WTC11 (cell line): ENCODE measurements around the gene ABHD16B. TPM values are rescaled to one million over a fixed set of nuclear protein-coding genes. Genes with fewer than 3 reads are reported as not detected.
A peak's percentile ranks its signal among the peaks of the same experiment; 100 is the strongest.

Experiments used
- ATF6 ChIP-seq: sonication (generic); formaldehyde crosslinking; IDR thresholded peaks from 2 replicates; pipeline ENCODE4 v1.8.1; 2023; ENCODE audit warnings: mild to moderate bottlenecking, missing genetic modification reagents
- EMX1 ChIP-seq: fragments of 250-450 bp; sonication (Bioruptor Pico); IDR thresholded peaks from 2 replicates; pipeline ENCODE4 v1.8.0; 2021; ENCODE audit warnings: mild to moderate bottlenecking
- ESRRA ChIP-seq: sonication (generic); formaldehyde crosslinking; IDR thresholded peaks from 2 replicates; pipeline ENCODE4 v1.8.1; 2022; ENCODE audit warnings: mild to moderate bottlenecking, missing genetic modification reagents, borderline replicate concordance
- GRHL2 ChIP-seq: fragments of 250-450 bp; sonication (Bioruptor Pico); IDR thresholded peaks from 2 replicates; pipeline ENCODE4 v1.8.0; 2022; ENCODE audit warnings: mild to moderate bottlenecking, moderate library complexity; ENCODE audit not compliant: insufficient replicate concordance, severe bottlenecking
- IRF1 ChIP-seq: sonication (generic); formaldehyde crosslinking; IDR thresholded peaks from 2 replicates; pipeline ENCODE4 v1.8.0; 2023; ENCODE audit warnings: missing genetic modification reagents
- JUN ChIP-seq: sonication (generic); formaldehyde crosslinking; IDR thresholded peaks from 2 replicates; pipeline ENCODE4 v1.8.0; 2023; ENCODE audit warnings: mild to moderate bottlenecking, missing genetic modification reagents
- MLX ChIP-seq: sonication (generic); formaldehyde crosslinking; IDR thresholded peaks from 2 replicates; pipeline ENCODE4 v1.8.1; 2023; ENCODE audit warnings: mild to moderate bottlenecking, missing genetic modification reagents, moderate library complexity
- NFYB ChIP-seq: sonication (generic); formaldehyde crosslinking; conservative IDR thresholded peaks from 2 replicates; pipeline ENCODE4 v1.8.0; 2022; ENCODE audit warnings: low read depth, missing genetic modification reagents
- NR3C1 ChIP-seq: sonication (generic); formaldehyde crosslinking; conservative IDR thresholded peaks from 2 replicates; pipeline ENCODE4 v1.8.1; 2023; ENCODE audit warnings: low read depth, mild to moderate bottlenecking, missing genetic modification reagents
- OVOL2 ChIP-seq: fragments of 250-450 bp; sonication (Bioruptor Pico); IDR thresholded peaks from 2 replicates; pipeline ENCODE4 v1.9.0; 2021; ENCODE audit warnings: mild to moderate bottlenecking, borderline replicate concordance
- RELA ChIP-seq: sonication (generic); formaldehyde crosslinking; IDR thresholded peaks from 2 replicates; pipeline ENCODE4 v1.8.1; 2022; ENCODE audit warnings: missing genetic modification reagents, mild to moderate bottlenecking, borderline replicate concordance
- SMAD3 ChIP-seq: sonication (generic); formaldehyde crosslinking; IDR thresholded peaks from 2 replicates; pipeline ENCODE4 v1.8.0; 2022; ENCODE audit warnings: missing genetic modification reagents, mild to moderate bottlenecking, borderline replicate concordance
- USF1 ChIP-seq: sonication (generic); formaldehyde crosslinking; IDR thresholded peaks from 2 replicates; pipeline ENCODE4 v1.8.0; 2022; ENCODE audit warnings: mild to moderate bottlenecking, missing genetic modification reagents
- ZBTB21 ChIP-seq: sonication (generic); formaldehyde crosslinking; IDR thresholded peaks from 2 replicates; pipeline ENCODE4 v1.8.1; 2023; ENCODE audit warnings: mild to moderate bottlenecking, missing genetic modification reagents, borderline replicate concordance
- ZNF219 ChIP-seq: sonication (generic); formaldehyde crosslinking; IDR thresholded peaks from 2 replicates; pipeline ENCODE4 v1.8.0; 2023; ENCODE audit warnings: missing genetic modification reagents, mild to moderate bottlenecking, borderline replicate concordance
- ZNF263 ChIP-seq: sonication (generic); formaldehyde crosslinking; IDR thresholded peaks from 2 replicates; pipeline ENCODE4 v1.8.1; 2022; ENCODE audit warnings: low read depth, mild to moderate bottlenecking, moderate library complexity, missing genetic modification reagents
- ZNF416 ChIP-seq: fragments of 250-450 bp; sonication (Bioruptor Pico); IDR thresholded peaks from 2 replicates; pipeline ENCODE4 v1.9.0; 2021; ENCODE audit warnings: mild to moderate bottlenecking, inconsistent platforms
- ZNF532 ChIP-seq: fragments of 250-450 bp; sonication (Bioruptor Pico); IDR thresholded peaks from 2 replicates; pipeline ENCODE4 v1.9.0; 2021; ENCODE audit warnings: mild to moderate bottlenecking, borderline replicate concordance
- ZSCAN18 ChIP-seq: fragments of 250-450 bp; sonication (Bioruptor Pico); IDR thresholded peaks from 2 replicates; pipeline ENCODE4 v2.1.2; 2022; ENCODE audit warnings: mild to moderate bottlenecking, moderate library complexity
- total RNA-seq: library from RNA; stranded (reverse); gene quantifications from 3 replicates; pipeline ENCODE4 v1.2.3, GENCODE V29; 2021
- TF ChIP-seq, protein P1 (sequence below): sonication (generic); formaldehyde crosslinking; IDR thresholded peaks from 2 replicates; pipeline ENCODE4 v1.8.0; 2023; ENCODE audit warnings: mild to moderate bottlenecking, missing genetic modification reagents
- TF ChIP-seq, protein P2 (sequence below): sonication (generic); formaldehyde crosslinking; IDR thresholded peaks from 2 replicates; pipeline ENCODE4 v1.8.1; 2022; ENCODE audit warnings: mild to moderate bottlenecking, missing genetic modification reagents, moderate library complexity, borderline replicate concordance

ABHD16B gene
- total RNA-seq, 1 experiment from 2014 or later, result 0.11 TPM

- TF ChIP-seq ZNF532 (CRISPR knock-in tag) (no peak), ZNF416 (CRISPR knock-in tag) (no peak), USF1 (CRISPR knock-in tag) (peak; percentile 96), NR3C1 (CRISPR knock-in tag) (no peak), GRHL2 (no peak), SMAD3 (CRISPR knock-in tag) (no peak), ZNF219 (CRISPR knock-in tag) (no peak), IRF1 (no peak), ZNF263 (CRISPR knock-in tag) (peak; percentile 81), RELA (CRISPR knock-in tag) (no peak), ATF6 (CRISPR knock-in tag) (no peak), JUN (CRISPR knock-in tag) (no peak), ESRRA (CRISPR knock-in tag) (no peak), ZSCAN18 (CRISPR knock-in tag) (no peak), NFYB (peak; percentile 97), ZBTB21 (peak; percentile 53; the same call in 1 of the 2 replicates), OVOL2 (CRISPR knock-in tag) (no peak), EMX1 (no peak), MLX (CRISPR knock-in tag) (no peak)
- TF ChIP-seq, protein P1, sequence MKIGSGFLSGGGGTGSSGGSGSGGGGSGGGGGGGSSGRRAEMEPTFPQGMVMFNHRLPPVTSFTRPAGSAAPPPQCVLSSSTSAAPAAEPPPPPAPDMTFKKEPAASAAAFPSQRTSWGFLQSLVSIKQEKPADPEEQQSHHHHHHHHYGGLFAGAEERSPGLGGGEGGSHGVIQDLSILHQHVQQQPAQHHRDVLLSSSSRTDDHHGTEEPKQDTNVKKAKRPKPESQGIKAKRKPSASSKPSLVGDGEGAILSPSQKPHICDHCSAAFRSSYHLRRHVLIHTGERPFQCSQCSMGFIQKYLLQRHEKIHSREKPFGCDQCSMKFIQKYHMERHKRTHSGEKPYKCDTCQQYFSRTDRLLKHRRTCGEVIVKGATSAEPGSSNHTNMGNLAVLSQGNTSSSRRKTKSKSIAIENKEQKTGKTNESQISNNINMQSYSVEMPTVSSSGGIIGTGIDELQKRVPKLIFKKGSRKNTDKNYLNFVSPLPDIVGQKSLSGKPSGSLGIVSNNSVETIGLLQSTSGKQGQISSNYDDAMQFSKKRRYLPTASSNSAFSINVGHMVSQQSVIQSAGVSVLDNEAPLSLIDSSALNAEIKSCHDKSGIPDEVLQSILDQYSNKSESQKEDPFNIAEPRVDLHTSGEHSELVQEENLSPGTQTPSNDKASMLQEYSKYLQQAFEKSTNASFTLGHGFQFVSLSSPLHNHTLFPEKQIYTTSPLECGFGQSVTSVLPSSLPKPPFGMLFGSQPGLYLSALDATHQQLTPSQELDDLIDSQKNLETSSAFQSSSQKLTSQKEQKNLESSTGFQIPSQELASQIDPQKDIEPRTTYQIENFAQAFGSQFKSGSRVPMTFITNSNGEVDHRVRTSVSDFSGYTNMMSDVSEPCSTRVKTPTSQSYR (CRISPR knock-in tag), result no peak
- TF ChIP-seq, protein P2, sequence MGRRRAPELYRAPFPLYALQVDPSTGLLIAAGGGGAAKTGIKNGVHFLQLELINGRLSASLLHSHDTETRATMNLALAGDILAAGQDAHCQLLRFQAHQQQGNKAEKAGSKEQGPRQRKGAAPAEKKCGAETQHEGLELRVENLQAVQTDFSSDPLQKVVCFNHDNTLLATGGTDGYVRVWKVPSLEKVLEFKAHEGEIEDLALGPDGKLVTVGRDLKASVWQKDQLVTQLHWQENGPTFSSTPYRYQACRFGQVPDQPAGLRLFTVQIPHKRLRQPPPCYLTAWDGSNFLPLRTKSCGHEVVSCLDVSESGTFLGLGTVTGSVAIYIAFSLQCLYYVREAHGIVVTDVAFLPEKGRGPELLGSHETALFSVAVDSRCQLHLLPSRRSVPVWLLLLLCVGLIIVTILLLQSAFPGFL (CRISPR knock-in tag), result no peak
These were observed 3.8 kb downstream of the ABHD16B start, which contains the start of gene TPD52L2 (continued) for GRCh38 chr20:63864978-63865640.
